HepG2 (cell line): Measurements from ENCODE around the gene DOC2A. TPM values are rescaled to one million over a fixed set of nuclear protein-coding genes. Genes with fewer than 3 reads are reported as not detected.

Experiments
- ATAC-seq: fragments of 200-7000 bp; cut with Tn5 transposase; 3 replicates; pipeline ENCODE4 v1.9.1; 2020; ENCODE audit warnings: mild to moderate bottlenecking, moderate library complexity
- BruUV-seq: library from RNA; stranded (reverse); fragments of 400-500 nt; replicated peaks from 2 replicates; lab custom pipeline; 2021; lab: Mats Ljungman, UMichigan
- CTCF ChIA-PET: fragments of 300-600 bp; formaldehyde crosslinking; extraction: SDS; loops from one replicate; lab custom pipeline; 2021; ENCODE audit warnings: low total read pairs, inconsistent platforms, low intra/inter-chr PET ratio; lab: Yijun Ruan, JAX
- POLR2A ChIA-PET: fragments of 350-600 bp; sonication (Branson Sonifier 250); formaldehyde crosslinking; loops from one replicate; lab custom pipeline; 2020; ENCODE audit warnings: antibody characterized with exemption, inconsistent platforms; lab: Yijun Ruan, JAX
- DNase-seq: peaks from one replicate; pipeline ENCODE4 v3.0.0-alpha.2; 2015; ENCODE audit warnings: low spot score
- FAIRE-seq: peaks from 3 replicates; lab custom pipeline; 2011; peaks lifted over from hg19 to GRCh38; lab: Jason Lieb, UNC
- H2AFZ ChIP-seq: one replicate; pipeline ENCODE4 v1.6.1; 2011; ENCODE audit warnings: low read length, inconsistent platforms
- H3K27ac ChIP-seq: fragments of 300-600 bp; 3 replicates; pipeline ENCODE4 v1.8.0; 2011; ENCODE audit warnings: mixed run types, mild to moderate bottlenecking, mixed read lengths, low read length, inconsistent platforms; ENCODE audit not compliant: insufficient read depth; ENCODE audit errors: extremely low read length
- H3K27me3 ChIP-seq, 2 experiments: fragments of 200-600 bp in 1 of 2; 2 replicates in 1 of 2; 3 replicates in 1 of 2; pipeline versions ENCODE4 v1.6.0 to v1.8.0; 2011; ENCODE audit warnings: low read length in 2 of 2, mild to moderate bottlenecking in 2 of 2, moderate library complexity in 2 of 2, inconsistent platforms in 1 of 2; ENCODE audit not compliant: insufficient read depth in 2 of 2, control insufficient read depth in 1 of 2
- H3K36me3 ChIP-seq, 2 experiments: fragments of 200-600 bp in 1 of 2; replicated peaks in 1 of 2; 2 replicates in 1 of 2; 3 replicates in 1 of 2; pipeline versions ENCODE4 v1.5.1 to v1.8.0; 2011; ENCODE audit warnings: low read length in 2 of 2, inconsistent platforms in 1 of 2; ENCODE audit not compliant: insufficient read depth in 2 of 2, control insufficient read depth in 1 of 2
- H3K4me1 ChIP-seq: 2 replicates; pipeline ENCODE4 v1.5.1; 2012; ENCODE audit warnings: low read length, inconsistent platforms; ENCODE audit not compliant: insufficient read depth
- H3K4me2 ChIP-seq: 2 replicates; pipeline ENCODE4 v1.6.0; 2011; ENCODE audit warnings: low read depth, low read length, inconsistent platforms
- H3K4me3 ChIP-seq, 3 experiments: fragments of 200-600 bp in 1 of 3; sonication (generic), shearing (Covaris generic) in 1 of 3; replicated peaks in 1 of 3; 2 replicates each; pipeline ENCODE4 v1.5.1; 2011 to 2016; ENCODE audit warnings: low read length in 3 of 3, inconsistent platforms in 2 of 3, low read depth in 2 of 3, mild to moderate bottlenecking in 2 of 3, control low read depth in 1 of 3, mixed read lengths in 1 of 3; ENCODE audit not compliant: insufficient read depth in 1 of 3
- H3K79me2 ChIP-seq: one replicate; pipeline ENCODE4 v1.6.1; 2011; ENCODE audit warnings: low read length, inconsistent platforms; ENCODE audit not compliant: insufficient read depth
- H3K9ac ChIP-seq: 2 replicates; pipeline ENCODE4 v1.6.0; 2011; ENCODE audit warnings: mild to moderate bottlenecking, low read depth, low read length, inconsistent platforms; ENCODE audit not compliant: insufficient read depth
- H3K9me3 ChIP-seq: 2 replicates; pipeline ENCODE4 v1.5.1; 2012; ENCODE audit warnings: mild to moderate bottlenecking, low read length
- H4K20me1 ChIP-seq: 2 replicates; pipeline ENCODE4 v1.6.0; 2011; ENCODE audit warnings: inconsistent platforms, mild to moderate bottlenecking, low read length, moderate library complexity; ENCODE audit not compliant: insufficient read depth
- ONECUT2 ChIP-seq: sonication (generic); formaldehyde crosslinking; IDR thresholded peaks from 2 replicates; pipeline ENCODE4 v1.4.0; 2020; ENCODE audit warnings: missing genetic modification reagents
- PHB2 ChIP-seq: fragments of 450-650 bp; IDR thresholded peaks from 2 replicates; pipeline ENCODE4 v1.6.1; 2018; ENCODE audit not compliant: partially characterized antibody
- ZNF777 ChIP-seq: sonication (generic); formaldehyde crosslinking; IDR thresholded peaks from 2 replicates; pipeline ENCODE4 v1.4.0; 2020; ENCODE audit warnings: missing genetic modification reagents
- WGBS: methylation state at CpG from one replicate; pipeline ENCODE4 v1.1.6; 2017; ENCODE audit warnings: low lambda C conversion rate; 5-methylcytosine and 5-hydroxymethylcytosine counted together
- in situ Hi-C: cut with HindIII; loops from 2 replicates; pipeline ENCODE4 v1.10.0; 2017; ENCODE audit warnings: low pct_unique_long_range_greater_than_20kb; ENCODE audit not compliant: extremely low pct_ligation_motif_present
- intact Hi-C: fragments of 100-400 bp; cut with micrococcal nuclease; formaldehyde crosslinking; loops from one replicate; pipeline ENCODE4 v1.10.0; 2022; ENCODE audit not compliant: unreplicated experiment
- polyA plus RNA-seq, 8 experiments: library from polyadenylated mRNA; depleted of rRNA in 3 of 8; stranded (reverse) in 7 of 8; unstranded in 1 of 8; fragments of >200 nt; fragmentation: Illumina TruSeq in 4 of 8; extraction: Trizol in 4 of 8; gene quantifications; 2 replicates each; pipeline versions ENCODE4 v1.2.1 to v1.2.3, GENCODE V29; 2011 to 2016; ENCODE audit warnings: low read depth in 4 of 8, missing spikeins in 1 of 8, mixed read lengths in 1 of 8; ENCODE audit not compliant: insufficient read depth in 1 of 8
- total RNA-seq, 5 experiments: library from RNA; depleted of rRNA; stranded (reverse); fragments of >200 nt; fragmentation: Illumina TruSeq; extraction: Trizol; gene quantifications; 2 replicates each; pipeline ENCODE4 v1.2.3, GENCODE V29; 2016; ENCODE audit warnings: low read depth in 1 of 5
- TF ChIP-seq, protein P1 (sequence below): fragments of 450-650 bp; IDR thresholded peaks from 2 replicates; pipeline ENCODE4 v1.6.1; 2016
- TF ChIP-seq, protein P2 (sequence below), 2 experiments: IDR thresholded peaks; 2 replicates each; pipeline ENCODE4 v1.6.1; 2011 to 2012; ENCODE audit warnings: low read length in 2 of 2, borderline replicate concordance in 1 of 2, low read depth in 1 of 2, mild to moderate bottlenecking in 1 of 2, moderate library complexity in 1 of 2
- TF ChIP-seq, protein P3 (sequence below): IDR thresholded peaks from 2 replicates; pipeline ENCODE4 v1.6.1; 2016; ENCODE audit warnings: control low read depth

The DOC2A gene
- total and polyA plus RNA-seq, 2 of the 13 experiments (the other 11 are each of a cell fraction or from before 2014, with no cell fraction given) = 0.15 to 0.55 TPM

DNA sequence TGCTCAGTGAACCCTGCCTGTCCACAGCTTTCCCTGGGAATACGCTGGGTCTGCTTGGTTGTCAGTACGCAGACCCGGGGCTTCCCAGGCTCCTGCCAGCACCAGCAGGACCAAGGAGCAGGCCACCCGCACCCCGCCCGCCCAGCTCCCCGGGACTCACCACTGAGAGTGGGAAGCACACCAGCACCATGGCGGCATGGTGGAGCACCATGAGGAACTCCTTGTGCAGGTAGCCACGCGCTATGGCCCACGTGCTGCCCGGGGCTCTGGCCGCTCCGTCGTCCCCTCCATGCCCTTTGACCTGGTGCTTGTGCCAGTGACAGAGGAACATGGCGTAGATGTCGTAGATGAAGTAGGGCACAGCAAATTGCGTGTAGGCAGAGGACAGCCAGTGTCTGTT is 15.6 kb upstream of the DOC2A start:
- Histone ChIP-seq H3K9ac (no peak overlapping the region), H3K4me3 (no peak overlapping the region), H3K27ac (no peak overlapping the region), H2AFZ (no peak overlapping the region), H3K4me2 (no peak overlapping the region), H4K20me1 (no peaks in the 10 kb centered on the region), H3K4me1 (peaks cover 4% of the 10 kb centered on the region), H3K9me3 (no peaks in the 10 kb centered on the region), H3K27me3 (peaks cover 37 to 85% of the 10 kb centered on the region in 2 experiments), H3K36me3 (no peaks in the 10 kb centered on the region), H3K79me2 (no peaks in the 10 kb centered on the region)
- FAIRE-seq = no peak
- ChIA-PET POLR2A (no interaction called here), CTCF (no interaction called here)
- TF ChIP-seq ONECUT2 (CRISPR knock-in tag) = no peak
- TF ChIP-seq, protein P1, sequence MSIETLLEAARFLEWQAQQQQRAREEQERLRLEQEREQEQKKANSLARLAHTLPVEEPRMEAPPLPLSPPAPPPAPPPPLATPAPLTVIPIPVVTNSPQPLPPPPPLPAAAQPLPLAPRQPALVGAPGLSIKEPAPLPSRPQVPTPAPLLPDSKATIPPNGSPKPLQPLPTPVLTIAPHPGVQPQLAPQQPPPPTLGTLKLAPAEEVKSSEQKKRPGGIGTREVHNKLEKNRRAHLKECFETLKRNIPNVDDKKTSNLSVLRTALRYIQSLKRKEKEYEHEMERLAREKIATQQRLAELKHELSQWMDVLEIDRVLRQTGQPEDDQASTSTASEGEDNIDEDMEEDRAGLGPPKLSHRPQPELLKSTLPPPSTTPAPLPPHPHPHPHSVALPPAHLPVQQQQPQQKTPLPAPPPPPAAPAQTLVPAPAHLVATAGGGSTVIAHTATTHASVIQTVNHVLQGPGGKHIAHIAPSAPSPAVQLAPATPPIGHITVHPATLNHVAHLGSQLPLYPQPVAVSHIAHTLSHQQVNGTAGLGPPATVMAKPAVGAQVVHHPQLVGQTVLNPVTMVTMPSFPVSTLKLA = peak; percentile 51
- TF ChIP-seq PHB2 = no peak
- TF ChIP-seq ZNF777 (CRISPR knock-in tag) = no peak
- TF ChIP-seq, protein P2, sequence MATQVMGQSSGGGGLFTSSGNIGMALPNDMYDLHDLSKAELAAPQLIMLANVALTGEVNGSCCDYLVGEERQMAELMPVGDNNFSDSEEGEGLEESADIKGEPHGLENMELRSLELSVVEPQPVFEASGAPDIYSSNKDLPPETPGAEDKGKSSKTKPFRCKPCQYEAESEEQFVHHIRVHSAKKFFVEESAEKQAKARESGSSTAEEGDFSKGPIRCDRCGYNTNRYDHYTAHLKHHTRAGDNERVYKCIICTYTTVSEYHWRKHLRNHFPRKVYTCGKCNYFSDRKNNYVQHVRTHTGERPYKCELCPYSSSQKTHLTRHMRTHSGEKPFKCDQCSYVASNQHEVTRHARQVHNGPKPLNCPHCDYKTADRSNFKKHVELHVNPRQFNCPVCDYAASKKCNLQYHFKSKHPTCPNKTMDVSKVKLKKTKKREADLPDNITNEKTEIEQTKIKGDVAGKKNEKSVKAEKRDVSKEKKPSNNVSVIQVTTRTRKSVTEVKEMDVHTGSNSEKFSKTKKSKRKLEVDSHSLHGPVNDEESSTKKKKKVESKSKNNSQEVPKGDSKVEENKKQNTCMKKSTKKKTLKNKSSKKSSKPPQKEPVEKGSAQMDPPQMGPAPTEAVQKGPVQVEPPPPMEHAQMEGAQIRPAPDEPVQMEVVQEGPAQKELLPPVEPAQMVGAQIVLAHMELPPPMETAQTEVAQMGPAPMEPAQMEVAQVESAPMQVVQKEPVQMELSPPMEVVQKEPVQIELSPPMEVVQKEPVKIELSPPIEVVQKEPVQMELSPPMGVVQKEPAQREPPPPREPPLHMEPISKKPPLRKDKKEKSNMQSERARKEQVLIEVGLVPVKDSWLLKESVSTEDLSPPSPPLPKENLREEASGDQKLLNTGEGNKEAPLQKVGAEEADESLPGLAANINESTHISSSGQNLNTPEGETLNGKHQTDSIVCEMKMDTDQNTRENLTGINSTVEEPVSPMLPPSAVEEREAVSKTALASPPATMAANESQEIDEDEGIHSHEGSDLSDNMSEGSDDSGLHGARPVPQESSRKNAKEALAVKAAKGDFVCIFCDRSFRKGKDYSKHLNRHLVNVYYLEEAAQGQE (IDR thresholded peaks at IDR 0.05; ENCODE audit: borderline replicate concordance in 1 of 2, low read depth in 1 of 2, low read length in 2 of 2) = 0 out of 4 replicates have a peak, but pooled peaks of 1 of the 2 experiments have one; percentile 9
- TF ChIP-seq, protein P3, sequence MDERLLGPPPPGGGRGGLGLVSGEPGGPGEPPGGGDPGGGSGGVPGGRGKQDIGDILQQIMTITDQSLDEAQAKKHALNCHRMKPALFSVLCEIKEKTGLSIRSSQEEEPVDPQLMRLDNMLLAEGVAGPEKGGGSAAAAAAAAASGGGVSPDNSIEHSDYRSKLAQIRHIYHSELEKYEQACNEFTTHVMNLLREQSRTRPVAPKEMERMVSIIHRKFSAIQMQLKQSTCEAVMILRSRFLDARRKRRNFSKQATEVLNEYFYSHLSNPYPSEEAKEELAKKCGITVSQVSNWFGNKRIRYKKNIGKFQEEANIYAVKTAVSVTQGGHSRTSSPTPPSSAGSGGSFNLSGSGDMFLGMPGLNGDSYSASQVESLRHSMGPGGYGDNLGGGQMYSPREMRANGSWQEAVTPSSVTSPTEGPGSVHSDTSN (CRISPR knock-in tag) = no peak
- DNase-seq = no peak
- BruUV-seq = no TSS peak
- WGBS = 22% methylated on average over 14 of the region's 18 CpGs
- in situ Hi-C loops (no loop called here), intact Hi-C loops (no loop called here)
- ATAC-seq = no peak
